ENCODE data around the gene TENM3.

TENM3 gene

GRCh38 chr4:182554736-182555135 is 311.5 kb downstream of the TENM3 start:
- Histone ChIP-seq H3K4me3 (ENCODE audit: low read depth in 1 of 2, low read length in 2 of 2) (peak overlapping the region in 1 of 2 donors; percentile 50), H3K9ac (ENCODE audit: low read depth in 1 of 2, low read length in 2 of 2) (no peak overlapping the region), H3K27ac (ENCODE audit: low read depth, low read length) (no peak overlapping the region), H3K4me1 (ENCODE audit: control insufficient read depth in 1 of 2, insufficient read depth in 2 of 2, low read length in 2 of 2) (no peaks in the 10 kb centered on the region), H3K27me3 (ENCODE audit: control insufficient read depth in 1 of 2, insufficient read depth in 2 of 2, low read length in 2 of 2) (no peaks in the 10 kb centered on the region), H3K36me3 (ENCODE audit: control insufficient read depth in 1 of 2, insufficient read depth in 2 of 2, low read length in 2 of 2) (no peaks in the 10 kb centered on the region), H3K9me3 (ENCODE audit: control insufficient read depth in 1 of 2, low read length in 2 of 2) (no peaks in the 10 kb centered on the region)

GRCh38 chr4:182555997-182556418 is 312.8 kb downstream of the TENM3 start:
- Histone ChIP-seq H3K36me3 (ENCODE audit: control insufficient read depth in 1 of 2, insufficient read depth in 2 of 2, low read length in 2 of 2) (no peaks in the 10 kb centered on the region), H3K9ac (ENCODE audit: low read depth in 1 of 2, low read length in 2 of 2) (no peak overlapping the region), H3K27me3 (ENCODE audit: control insufficient read depth in 1 of 2, insufficient read depth in 2 of 2, low read length in 2 of 2) (no peaks in the 10 kb centered on the region), H3K4me1 (ENCODE audit: control insufficient read depth in 1 of 2, insufficient read depth in 2 of 2, low read length in 2 of 2) (no peaks in the 10 kb centered on the region), H3K4me3 (ENCODE audit: low read depth in 1 of 2, low read length in 2 of 2) (no peak overlapping the region), H3K9me3 (ENCODE audit: control insufficient read depth in 1 of 2, low read length in 2 of 2) (no peaks in the 10 kb centered on the region), H3K27ac (ENCODE audit: low read depth, low read length) (no peak overlapping the region)

DNA sequence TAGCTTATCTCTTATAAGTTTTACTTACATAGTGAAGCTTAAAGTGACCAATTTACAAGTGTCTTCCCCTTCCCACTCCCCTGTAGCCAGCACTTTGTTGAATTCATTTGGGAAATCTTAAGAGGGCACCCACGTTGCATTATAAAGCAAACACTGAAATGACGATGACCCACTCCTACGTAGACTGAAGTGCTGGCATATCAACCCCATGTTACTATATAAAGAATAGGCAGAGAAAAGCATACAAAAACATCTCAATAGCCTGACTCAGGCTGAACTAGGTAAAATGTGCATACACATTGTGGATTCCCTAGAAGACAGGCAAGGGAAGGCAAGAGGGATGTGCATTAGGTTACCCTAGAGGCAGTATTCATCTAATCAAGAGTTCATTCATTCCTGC is 313.4 kb downstream of the TENM3 start:
- H3K4me3 ChIP-seq (ENCODE audit: low read depth in 1 of 2, low read length in 2 of 2): no peak overlapping the region
- no peaks in the 10 kb centered on the region for H3K27me3 ChIP-seq (ENCODE audit: control insufficient read depth in 1 of 2, insufficient read depth in 2 of 2, low read length in 2 of 2)
- no peaks in the 10 kb centered on the region for H3K36me3 ChIP-seq (ENCODE audit: control insufficient read depth in 1 of 2, insufficient read depth in 2 of 2, low read length in 2 of 2)
- no peaks in the 10 kb centered on the region for H3K9me3 ChIP-seq (ENCODE audit: control insufficient read depth in 1 of 2, low read length in 2 of 2)
- H3K4me1 ChIP-seq (ENCODE audit: control insufficient read depth in 1 of 2, insufficient read depth in 2 of 2, low read length in 2 of 2): no peaks in the 10 kb centered on the region
- H3K9ac ChIP-seq (ENCODE audit: low read depth in 1 of 2, low read length in 2 of 2): no peak overlapping the region
- H3K27ac ChIP-seq (ENCODE audit: low read depth, low read length): no peak overlapping the region

DNA sequence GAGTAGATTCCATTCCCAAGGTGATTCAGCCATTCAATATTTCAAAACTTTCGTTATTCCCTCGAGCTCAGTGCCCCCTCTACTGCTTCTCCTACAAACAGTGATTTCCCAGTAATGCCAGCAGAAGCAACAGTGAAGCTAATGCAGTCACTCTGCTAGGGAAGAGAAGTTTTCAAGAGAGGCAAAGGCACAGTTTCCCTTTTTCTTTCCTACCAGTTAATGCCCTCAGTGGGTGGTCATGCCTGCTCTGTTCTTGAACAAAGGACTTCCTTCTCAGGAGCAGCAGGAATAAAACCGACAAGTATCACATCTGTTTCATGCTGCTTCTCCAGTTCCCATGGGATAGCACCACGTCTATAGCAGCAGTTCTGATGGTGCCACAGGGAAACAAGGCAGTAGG is 317.2 kb downstream of the TENM3 start:
- no peak overlapping the region for H3K4me3 ChIP-seq (ENCODE audit: low read depth in 1 of 2, low read length in 2 of 2)
- no peaks in the 10 kb centered on the region for H3K9me3 ChIP-seq (ENCODE audit: control insufficient read depth in 1 of 2, low read length in 2 of 2)
- H3K4me1 ChIP-seq (ENCODE audit: control insufficient read depth in 1 of 2, insufficient read depth in 2 of 2, low read length in 2 of 2): no peaks in the 10 kb centered on the region
- H3K27me3 ChIP-seq (ENCODE audit: control insufficient read depth in 1 of 2, insufficient read depth in 2 of 2, low read length in 2 of 2): no peaks in the 10 kb centered on the region
- no peak overlapping the region for H3K27ac ChIP-seq (ENCODE audit: low read depth, low read length)
- no peaks in the 10 kb centered on the region for H3K36me3 ChIP-seq (ENCODE audit: control insufficient read depth in 1 of 2, insufficient read depth in 2 of 2, low read length in 2 of 2)
- H3K9ac ChIP-seq (ENCODE audit: low read depth in 1 of 2, low read length in 2 of 2): no peak overlapping the region

DNA sequence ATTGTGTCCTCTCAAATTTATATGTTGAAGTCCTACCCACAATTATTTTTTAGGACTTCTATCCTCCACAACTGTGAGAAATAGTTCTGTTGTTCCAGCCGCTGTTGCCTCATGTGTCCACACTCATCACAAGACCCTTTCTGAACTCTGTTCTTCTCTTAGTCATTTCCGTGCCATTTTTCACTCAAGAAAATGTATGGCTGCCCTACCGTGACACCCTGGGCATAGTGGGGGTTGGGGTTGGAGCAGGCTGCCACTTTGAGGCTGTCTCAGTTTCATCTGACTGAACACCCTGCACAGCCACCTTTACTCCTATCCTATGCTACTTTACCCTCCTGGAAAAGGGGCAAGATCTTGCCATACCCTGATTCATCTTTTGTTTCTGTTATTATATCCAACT is 319.1 kb downstream of the TENM3 start:
- Histone ChIP-seq H3K9me3 (ENCODE audit: control insufficient read depth in 1 of 2, low read length in 2 of 2) (no peaks in the 10 kb centered on the region), H3K9ac (ENCODE audit: low read depth in 1 of 2, low read length in 2 of 2) (no peak overlapping the region), H3K36me3 (ENCODE audit: control insufficient read depth in 1 of 2, insufficient read depth in 2 of 2, low read length in 2 of 2) (no peaks in the 10 kb centered on the region), H3K4me3 (ENCODE audit: low read depth in 1 of 2, low read length in 2 of 2) (no peak overlapping the region), H3K27ac (ENCODE audit: low read depth, low read length) (no peak overlapping the region), H3K27me3 (ENCODE audit: control insufficient read depth in 1 of 2, insufficient read depth in 2 of 2, low read length in 2 of 2) (no peaks in the 10 kb centered on the region), H3K4me1 (ENCODE audit: control insufficient read depth in 1 of 2, insufficient read depth in 2 of 2, low read length in 2 of 2) (no peaks in the 10 kb centered on the region)

GRCh38 chr4:182564724-182565369 is 321.6 kb downstream of the TENM3 start:
- Histone ChIP-seq H3K4me3 (ENCODE audit: low read depth in 1 of 2, low read length in 2 of 2) (no peak overlapping the region), H3K27ac (ENCODE audit: low read depth, low read length) (no peak overlapping the region), H3K4me1 (ENCODE audit: control insufficient read depth in 1 of 2, insufficient read depth in 2 of 2, low read length in 2 of 2) (no peaks in the 10 kb centered on the region), H3K27me3 (ENCODE audit: control insufficient read depth in 1 of 2, insufficient read depth in 2 of 2, low read length in 2 of 2) (no peaks in the 10 kb centered on the region), H3K9ac (ENCODE audit: low read depth in 1 of 2, low read length in 2 of 2) (no peak overlapping the region), H3K36me3 (ENCODE audit: control insufficient read depth in 1 of 2, insufficient read depth in 2 of 2, low read length in 2 of 2) (no peaks in the 10 kb centered on the region), H3K9me3 (ENCODE audit: control insufficient read depth in 1 of 2, low read length in 2 of 2) (no peaks in the 10 kb centered on the region)

- Histone ChIP-seq H3K4me3 (ENCODE audit: low read depth in 1 of 2, low read length in 2 of 2) (no peak overlapping the region), H3K27ac (ENCODE audit: low read depth, low read length) (no peak overlapping the region), H3K27me3 (ENCODE audit: control insufficient read depth in 1 of 2, insufficient read depth in 2 of 2, low read length in 2 of 2) (no peaks in the 10 kb centered on the region), H3K9ac (ENCODE audit: low read depth in 1 of 2, low read length in 2 of 2) (no peak overlapping the region), H3K36me3 (ENCODE audit: control insufficient read depth in 1 of 2, insufficient read depth in 2 of 2, low read length in 2 of 2) (no peaks in the 10 kb centered on the region), H3K4me1 (ENCODE audit: control insufficient read depth in 1 of 2, insufficient read depth in 2 of 2, low read length in 2 of 2) (no peaks in the 10 kb centered on the region), H3K9me3 (ENCODE audit: control insufficient read depth in 1 of 2, low read length in 2 of 2) (no peaks in the 10 kb centered on the region)
Observed at GRCh38 chr4:182567119-182567518, 323.9 kb downstream of the TENM3 start.

DNA sequence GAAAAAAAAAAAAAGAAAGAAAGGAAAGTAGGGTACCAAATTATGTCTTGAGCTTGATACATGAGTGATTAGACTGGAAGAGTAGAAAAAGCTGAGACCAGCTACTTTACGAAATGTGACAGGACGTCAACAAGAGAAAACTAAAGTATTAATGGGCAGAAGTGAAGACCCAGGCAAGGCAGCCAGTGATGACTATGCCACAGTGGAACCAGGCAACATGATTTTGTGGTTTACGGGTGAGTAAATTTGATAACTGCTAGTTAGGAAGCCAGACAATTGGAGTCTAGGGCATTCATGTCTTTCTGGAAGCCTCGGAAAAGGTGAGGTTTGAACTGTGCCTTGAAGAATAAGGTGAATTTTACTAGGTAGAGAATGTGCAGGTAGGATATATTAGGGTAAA is 326.4 kb downstream of the TENM3 start:
- Histone ChIP-seq H3K9ac (ENCODE audit: low read depth in 1 of 2, low read length in 2 of 2) (no peak overlapping the region), H3K36me3 (ENCODE audit: control insufficient read depth in 1 of 2, insufficient read depth in 2 of 2, low read length in 2 of 2) (no peaks in the 10 kb centered on the region), H3K27ac (ENCODE audit: low read depth, low read length) (no peak overlapping the region), H3K9me3 (ENCODE audit: control insufficient read depth in 1 of 2, low read length in 2 of 2) (no peaks in the 10 kb centered on the region), H3K4me3 (ENCODE audit: low read depth in 1 of 2, low read length in 2 of 2) (no peak overlapping the region), H3K4me1 (ENCODE audit: control insufficient read depth in 1 of 2, insufficient read depth in 2 of 2, low read length in 2 of 2) (no peaks in the 10 kb centered on the region), H3K27me3 (ENCODE audit: control insufficient read depth in 1 of 2, insufficient read depth in 2 of 2, low read length in 2 of 2) (no peaks in the 10 kb centered on the region)

DNA sequence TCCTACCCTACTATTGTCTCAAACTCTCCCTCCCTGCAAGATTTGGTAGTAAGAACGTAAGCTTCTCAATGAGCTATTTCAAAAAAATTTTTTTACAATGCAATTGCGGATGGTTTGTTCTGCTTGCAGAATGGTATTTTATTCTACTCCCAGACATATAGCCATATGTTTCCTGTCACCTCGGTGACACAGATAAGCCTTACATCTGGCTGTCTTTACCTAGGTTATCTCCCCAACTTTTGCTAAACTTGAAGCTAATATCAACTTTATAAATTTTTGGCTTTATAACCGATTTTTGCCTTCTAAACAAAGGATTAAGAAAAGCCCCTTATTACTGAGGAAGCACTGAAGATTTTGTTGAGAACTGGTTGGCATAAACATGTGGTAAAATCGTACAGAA is 331.5 kb downstream of the TENM3 start:
- Histone ChIP-seq H3K9me3 (ENCODE audit: control insufficient read depth in 1 of 2, low read length in 2 of 2) (no peaks in the 10 kb centered on the region), H3K27ac (ENCODE audit: low read depth, low read length) (no peak overlapping the region), H3K9ac (ENCODE audit: low read depth in 1 of 2, low read length in 2 of 2) (no peak overlapping the region)

DNA sequence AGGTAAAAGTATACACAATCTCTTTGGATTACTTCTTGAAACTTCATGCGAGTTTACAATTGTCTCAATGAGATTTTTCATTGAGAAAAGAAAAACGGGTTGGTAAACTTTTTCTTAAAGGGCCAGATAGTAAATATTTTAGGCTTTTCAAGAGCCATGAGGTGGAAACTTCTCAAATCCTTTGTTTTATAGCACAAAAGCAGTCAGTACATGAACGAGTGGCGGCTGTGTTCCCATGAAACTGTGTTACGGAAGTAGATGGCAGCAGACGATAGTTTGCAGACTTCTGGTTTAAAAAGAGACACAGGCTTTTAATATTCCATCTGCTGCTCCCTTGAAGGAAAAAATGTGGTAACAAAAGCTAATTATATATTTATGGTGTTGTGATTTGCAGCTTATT is 332.0 kb downstream of the TENM3 start:
- Histone ChIP-seq H3K4me3 (ENCODE audit: low read depth in 1 of 2, low read length in 2 of 2) (no peak overlapping the region), H3K27ac (ENCODE audit: low read depth, low read length) (no peak overlapping the region)

More for the DNA sequence above, 331.5 kb downstream of the TENM3 start:
- no peaks in the 10 kb centered on the region for H3K27me3 ChIP-seq (ENCODE audit: control insufficient read depth in 1 of 2, insufficient read depth in 2 of 2, low read length in 2 of 2)
- H3K36me3 ChIP-seq (ENCODE audit: control insufficient read depth in 1 of 2, insufficient read depth in 2 of 2, low read length in 2 of 2): no peaks in the 10 kb centered on the region
- no peaks in the 10 kb centered on the region for H3K4me1 ChIP-seq (ENCODE audit: control insufficient read depth in 1 of 2, insufficient read depth in 2 of 2, low read length in 2 of 2)
- H3K4me3 ChIP-seq (ENCODE audit: low read depth in 1 of 2, low read length in 2 of 2): no peak overlapping the region

More for the DNA sequence above, 332.0 kb downstream of the TENM3 start:
- no peaks in the 10 kb centered on the region for H3K9me3 ChIP-seq (ENCODE audit: control insufficient read depth in 1 of 2, low read length in 2 of 2)
- no peaks in the 10 kb centered on the region for H3K4me1 ChIP-seq (ENCODE audit: control insufficient read depth in 1 of 2, insufficient read depth in 2 of 2, low read length in 2 of 2)
- H3K27me3 ChIP-seq (ENCODE audit: control insufficient read depth in 1 of 2, insufficient read depth in 2 of 2, low read length in 2 of 2): no peaks in the 10 kb centered on the region
- no peak overlapping the region for H3K9ac ChIP-seq (ENCODE audit: low read depth in 1 of 2, low read length in 2 of 2)
- H3K36me3 ChIP-seq (ENCODE audit: control insufficient read depth in 1 of 2, insufficient read depth in 2 of 2, low read length in 2 of 2): no peaks in the 10 kb centered on the region
